ENCODE results near the gene COL4A1.
"Not testable (repeated sequence)": the region's sequence is repeated elsewhere in the genome, so short reads cannot be mapped to it uniquely, and the experiment has no call there.

Gene COL4A1

GRCh38 chr13:110323172-110323891, 16.4 kb upstream of the COL4A1 start:
- DNase-seq = no peak

GRCh38 chr13:110322828-110323171, 15.8 kb upstream of the COL4A1 start:
- no peak for DNase-seq

GRCh38 chr13:110322126-110322827, 15.3 kb upstream of the COL4A1 start:
- no peak for DNase-seq

GRCh38 chr13:110321573-110321972, 14.6 kb upstream of the COL4A1 start:
- DNase-seq = not testable (repeated sequence)

- no peak for DNase-seq
These were observed 13.7 kb upstream of the COL4A1 start for GRCh38 chr13:110320645-110321044.

- DNase-seq = peak in 1 of 2 donors; percentile 40
These were observed 13.0 kb upstream of the COL4A1 start for GRCh38 chr13:110319774-110320509.

- no peak for DNase-seq
These were observed 12.4 kb upstream of the COL4A1 start for GRCh38 chr13:110319397-110319773.

GRCh38 chr13:110318920-110319319, 12.0 kb upstream of the COL4A1 start:
- no peak for DNase-seq

GRCh38 chr13:110317496-110318195, 10.7 kb upstream of the COL4A1 start:
- no peak for DNase-seq

- no peak for DNase-seq
These were observed 10.1 kb upstream of the COL4A1 start for GRCh38 chr13:110317093-110317492.

GRCh38 chr13:110316196-110316595, 9.2 kb upstream of the COL4A1 start:
- DNase-seq = no peak

GRCh38 chr13:110314516-110315245, 7.7 kb upstream of the COL4A1 start:
- no peak for DNase-seq

- DNase-seq = not testable (repeated sequence)
These were observed 6.8 kb upstream of the COL4A1 start for GRCh38 chr13:110313733-110314132.

- not testable (repeated sequence) for DNase-seq
These were observed 6.3 kb upstream of the COL4A1 start for GRCh38 chr13:110313261-110313660.

GRCh38 chr13:110312339-110313031, 5.5 kb upstream of the COL4A1 start:
- no peak for DNase-seq

- no peak for DNase-seq
These were observed 4.7 kb upstream of the COL4A1 start for GRCh38 chr13:110311443-110312338.

GRCh38 chr13:110310541-110311442, 3.8 kb upstream of the COL4A1 start:
- no peak for DNase-seq

GRCh38 chr13:110309661-110310524, 2.9 kb upstream of the COL4A1 start:
- DNase-seq = no peak
